Measurements from ENCODE around the gene MACROH2A1.

Gene MACROH2A1

DNA sequence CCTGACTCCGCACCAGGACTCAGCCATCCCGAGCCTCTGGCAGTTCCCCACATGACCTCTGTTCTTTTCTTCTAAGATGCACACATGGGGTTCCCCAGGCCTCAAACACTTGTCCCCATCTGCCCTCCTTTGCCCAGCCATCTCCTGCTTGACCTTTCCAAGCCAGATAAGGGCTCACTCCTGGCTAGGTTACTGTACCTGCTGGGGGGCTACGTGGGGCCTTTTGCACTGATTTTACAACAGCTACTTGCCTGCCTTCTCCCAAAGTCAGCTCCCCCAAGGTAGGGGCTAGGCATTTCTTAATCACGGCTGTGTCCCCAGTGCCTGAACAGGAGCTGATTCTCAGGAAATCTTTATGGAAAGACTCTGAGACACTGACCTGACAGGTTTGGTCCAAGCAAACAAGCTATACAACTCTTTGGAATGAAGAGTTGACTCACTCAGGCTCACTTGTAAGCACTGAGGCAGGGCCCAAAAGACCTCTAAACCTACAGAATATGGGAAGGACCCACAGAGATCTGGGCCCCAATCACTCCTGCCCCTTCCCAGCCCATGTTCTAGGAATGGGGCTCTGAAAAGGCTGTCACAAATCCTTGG is 2.5 kb downstream of the MACROH2A1 start:
- no peak for DNase-seq

DNA sequence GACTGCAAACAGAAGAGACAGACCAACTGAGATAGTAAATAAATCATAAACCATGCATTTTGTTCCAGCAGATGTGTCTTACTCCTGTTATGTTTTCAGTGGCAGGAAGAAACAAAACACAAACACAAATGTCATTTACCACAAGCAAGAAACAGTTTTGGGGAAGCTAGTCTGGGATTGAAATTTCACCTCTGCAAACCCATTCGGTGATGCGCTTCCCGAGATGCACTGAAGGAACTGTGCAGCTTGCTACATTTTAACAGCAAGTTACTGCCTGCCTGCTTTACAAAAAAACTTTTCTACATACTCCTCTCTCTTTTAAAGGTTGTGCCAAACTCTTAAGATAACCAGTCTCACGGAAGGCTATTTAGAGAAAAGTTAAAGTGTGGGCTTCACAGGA is 3.2 kb downstream of the MACROH2A1 start:
- DNase-seq, result peak; percentile 47

DNA sequence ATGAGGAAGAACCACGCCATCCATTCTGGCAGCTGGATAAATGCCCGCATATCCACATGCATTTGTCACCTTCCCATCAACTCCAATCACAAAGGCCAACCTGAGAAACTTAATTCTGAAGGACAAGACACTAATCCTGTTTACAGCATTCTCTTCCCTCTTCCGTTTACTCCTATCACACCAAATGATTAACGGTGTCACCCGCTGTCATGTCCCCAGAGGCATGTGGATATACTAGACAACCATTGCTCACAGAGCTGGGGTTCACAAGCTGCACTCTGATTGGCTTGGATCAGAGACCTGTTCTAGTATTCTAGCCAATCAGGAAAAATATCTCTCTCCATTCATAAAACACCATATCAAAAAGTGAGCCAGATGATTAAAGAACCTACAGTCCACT is 3.6 kb downstream of the MACROH2A1 start:
- DNase-seq, result peak; percentile 76

DNA sequence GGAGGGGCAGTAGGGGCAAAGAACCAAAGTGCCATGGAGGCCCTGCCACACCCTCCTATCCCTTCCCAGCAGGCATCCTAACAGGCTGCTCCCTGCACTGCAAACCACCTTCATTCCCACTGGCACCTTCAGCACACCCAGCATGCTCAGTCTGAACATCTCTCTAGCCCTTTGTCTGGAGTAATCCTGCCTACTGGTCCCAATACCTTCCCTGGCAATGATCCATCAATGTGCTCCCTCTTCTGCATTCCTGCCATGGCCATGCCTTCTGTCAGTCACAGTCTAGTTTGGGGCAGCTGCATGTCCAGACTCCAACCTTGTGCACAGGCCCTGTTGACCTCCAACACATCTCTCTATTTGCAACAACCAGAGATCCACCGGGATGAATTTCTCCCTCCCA is 4.9 kb downstream of the MACROH2A1 start:
- DNase-seq, result no peak

DNA sequence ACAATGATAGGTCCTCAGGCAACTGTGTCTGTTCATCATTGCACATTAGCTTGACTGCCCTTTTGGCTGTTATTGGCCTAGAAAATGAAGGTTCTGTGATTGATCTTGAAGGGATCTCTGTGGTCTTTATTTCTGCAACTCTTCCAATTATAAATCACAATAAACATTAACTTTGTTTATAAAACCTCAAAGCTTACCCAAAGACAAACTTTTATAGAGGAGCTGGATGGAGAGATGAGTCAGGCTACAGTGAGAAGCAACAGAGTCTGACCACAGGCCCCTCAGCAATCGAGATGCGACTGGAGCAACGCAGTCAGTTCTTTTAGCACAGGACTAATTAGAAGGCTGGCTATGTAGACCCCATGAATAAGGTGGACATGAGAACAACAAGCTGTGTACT is 5.3 kb downstream of the MACROH2A1 start:
- DNase-seq, result no peak

DNA sequence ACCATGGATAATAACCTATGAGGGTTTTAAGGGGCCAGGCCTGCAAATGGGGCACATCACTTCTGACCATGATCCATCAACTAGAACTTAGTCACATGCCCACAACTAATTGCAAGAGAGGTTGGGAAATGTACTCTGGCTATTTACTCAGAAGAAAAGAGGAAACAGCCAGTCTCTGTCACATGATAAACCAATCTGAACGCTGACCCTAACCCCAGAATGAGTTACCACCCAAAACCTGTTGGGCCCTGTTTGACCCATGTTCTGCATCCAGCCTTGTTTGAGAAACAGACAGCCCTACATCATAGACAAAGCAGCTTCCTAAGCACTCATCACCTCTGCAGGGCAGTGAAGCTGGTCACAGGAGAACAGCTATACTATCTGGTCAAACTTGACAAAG is 5.8 kb downstream of the MACROH2A1 start:
- DNase-seq, result peak; percentile 67

DNA sequence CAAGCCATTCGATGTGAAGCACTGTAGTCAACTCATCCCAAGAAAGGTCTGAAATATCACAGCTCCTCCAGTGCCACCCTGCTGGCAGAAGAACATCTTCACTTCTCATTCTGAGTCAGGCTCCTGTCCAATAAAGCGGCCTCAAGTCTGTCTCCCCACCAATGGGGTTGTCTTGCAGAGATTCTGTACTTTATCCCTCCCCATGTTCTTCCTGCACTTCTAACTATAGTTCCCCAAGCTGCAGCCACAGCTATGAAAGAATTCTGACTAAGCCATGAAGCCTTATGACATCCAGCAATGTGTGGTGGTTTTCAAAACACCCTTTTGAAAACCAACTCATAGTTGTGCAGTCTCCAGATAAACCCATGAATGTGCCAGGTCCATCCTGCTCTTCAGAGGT is 6.8 kb downstream of the MACROH2A1 start:
- DNase-seq, result no peak

DNA sequence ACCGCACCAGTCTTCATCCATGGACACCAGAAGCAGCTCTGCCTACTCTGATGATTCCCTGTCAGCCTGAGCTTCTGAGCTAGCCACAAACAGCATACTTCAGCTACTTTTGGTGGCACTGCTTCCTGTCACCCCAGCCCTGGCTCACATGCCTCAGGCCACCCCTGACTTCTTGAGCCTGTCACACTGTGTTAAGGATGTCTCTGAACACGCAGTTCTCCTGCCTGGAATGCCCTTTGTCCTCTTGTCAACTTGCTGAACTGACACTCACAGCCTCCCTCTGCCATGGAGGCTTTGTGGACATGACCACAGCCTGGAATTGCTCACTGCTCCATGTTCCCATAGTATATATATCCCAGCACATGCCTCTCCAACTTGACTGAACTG is 7.2 kb downstream of the MACROH2A1 start:
- no peak for DNase-seq

DNA sequence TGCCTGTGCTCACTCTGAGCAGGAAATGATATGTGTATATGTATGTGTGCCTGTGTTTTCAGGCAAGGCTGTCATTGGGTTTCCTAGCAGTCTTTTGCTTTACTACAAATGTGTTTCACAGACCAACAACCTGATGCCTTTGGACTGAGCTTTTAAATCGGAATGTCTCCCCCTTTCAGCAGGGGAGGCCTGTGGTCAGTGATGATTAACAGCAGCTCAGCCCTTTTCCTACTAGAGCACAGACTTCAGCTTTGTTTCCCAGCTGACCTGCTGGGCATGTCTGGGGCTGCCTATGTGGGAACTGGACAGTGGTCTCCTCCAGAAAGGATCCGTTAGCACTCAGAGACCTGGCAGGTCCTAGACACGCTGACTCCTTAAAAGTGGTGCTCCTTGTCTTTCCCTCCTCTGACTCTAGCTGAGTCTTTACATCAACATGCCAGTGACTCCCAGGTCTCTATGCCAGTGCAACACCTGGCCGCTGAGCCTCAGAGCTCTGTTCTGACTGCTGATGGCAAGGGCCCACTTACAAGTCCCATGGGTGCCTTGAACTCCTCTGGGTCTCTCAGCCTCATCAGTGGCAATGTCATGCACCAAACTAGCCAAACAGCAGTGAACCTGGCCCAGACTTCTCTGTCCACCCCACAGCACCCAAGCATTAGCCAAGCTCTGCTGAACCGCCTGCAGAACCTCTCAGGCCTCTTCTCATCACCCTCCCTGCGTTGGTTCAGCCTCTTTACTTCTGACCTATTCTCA is 7.7 kb downstream of the MACROH2A1 start:
- no peak for DNase-seq

DNA sequence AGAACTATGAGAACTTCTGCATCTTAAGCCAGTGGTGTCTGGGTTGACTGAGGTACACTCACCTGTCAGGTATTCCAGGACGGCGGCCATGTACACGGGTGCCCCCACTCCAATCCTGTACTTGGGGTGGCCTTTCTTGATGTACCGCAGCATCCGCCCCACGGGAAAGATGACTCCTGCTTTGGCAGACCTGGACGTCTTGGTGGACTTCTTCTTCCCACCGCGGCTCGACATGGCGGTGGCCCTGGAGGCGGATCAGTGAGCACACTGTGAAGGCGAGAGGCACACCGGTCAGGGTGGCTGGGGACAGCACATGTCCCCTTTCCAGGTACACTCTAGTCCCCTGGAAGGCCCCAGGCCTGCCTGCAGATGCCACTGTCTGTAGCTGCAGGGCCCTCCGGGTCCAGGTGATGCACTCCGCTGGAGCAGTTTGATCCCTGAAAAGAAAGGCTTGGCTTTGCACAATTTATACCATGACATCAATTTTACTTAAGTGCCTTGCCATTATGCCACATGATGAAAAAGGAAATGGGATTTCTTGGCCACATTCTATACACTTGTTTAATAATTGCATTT is 10.1 kb downstream of the MACROH2A1 start:
- DNase-seq, result no peak

DNA sequence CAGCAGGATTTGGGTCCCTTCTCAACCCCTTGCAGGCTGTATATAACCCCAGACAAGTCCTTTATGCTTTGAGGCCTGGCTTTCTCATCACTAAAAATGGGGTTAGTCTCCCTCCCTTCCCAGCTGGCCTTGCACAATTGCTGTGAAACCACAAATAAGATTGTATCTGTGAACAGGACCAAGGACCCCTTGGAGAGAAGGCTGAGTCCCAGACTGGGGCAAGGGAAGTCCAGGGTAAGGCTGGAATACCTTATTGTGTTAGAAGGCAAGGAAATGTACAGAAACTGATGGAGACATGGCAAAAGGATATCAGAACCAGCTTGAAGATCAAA is 11.4 kb downstream of the MACROH2A1 start:
- no peak for DNase-seq

DNA sequence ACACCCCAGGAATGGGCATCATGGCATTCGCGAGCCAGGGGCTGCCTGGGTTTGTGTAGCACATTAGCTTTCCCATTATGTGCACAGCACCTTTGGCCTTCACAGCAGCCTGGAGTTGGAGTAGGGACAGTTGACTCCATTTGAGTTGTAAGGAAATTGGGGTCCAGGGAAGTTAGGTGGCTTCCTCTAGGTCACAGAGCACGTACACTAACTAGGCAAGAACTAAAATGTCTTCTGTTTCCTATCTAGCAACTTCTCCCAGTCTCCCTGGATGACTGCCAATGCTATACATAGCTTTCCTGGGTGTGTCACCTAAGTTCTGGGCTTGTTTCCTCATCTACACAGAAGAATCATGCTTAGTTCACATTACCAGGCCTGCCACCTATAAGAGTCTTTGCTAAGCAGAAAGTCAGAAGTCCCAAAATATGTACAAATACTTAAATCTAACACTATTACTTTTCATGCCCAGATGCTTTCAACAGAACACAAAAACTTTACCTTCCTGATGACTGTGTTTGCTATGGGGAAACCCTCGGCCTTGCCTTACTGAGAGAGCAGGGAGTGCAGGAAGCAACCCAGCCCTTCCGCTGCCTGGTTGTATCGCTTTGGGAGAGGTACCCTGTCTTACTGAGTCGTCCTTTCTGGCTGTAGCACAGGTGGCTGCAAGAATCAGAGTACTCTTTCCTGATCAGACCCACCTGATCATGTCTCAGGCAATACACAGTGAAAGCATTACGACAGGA is 12.0 kb downstream of the MACROH2A1 start:
- DNase-seq, result peak; percentile 98

DNA sequence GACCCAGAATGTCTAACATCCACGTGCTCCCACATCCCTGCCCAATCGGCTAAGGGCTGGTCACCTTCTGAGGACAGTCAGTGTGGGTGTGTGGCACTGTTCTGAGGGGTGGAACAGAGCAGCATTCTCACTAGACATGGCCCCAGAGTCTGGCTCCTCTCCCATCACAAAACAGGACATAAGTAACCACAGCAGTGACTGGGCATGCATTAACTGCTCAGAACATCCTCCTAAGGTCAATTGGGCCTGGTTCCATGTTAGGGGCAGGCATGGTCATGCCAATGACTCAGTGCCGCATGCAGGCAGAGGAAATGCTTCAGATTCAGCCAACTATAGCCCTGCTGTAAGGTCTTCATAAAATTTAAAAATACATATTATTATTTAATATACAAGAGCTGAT is 12.9 kb downstream of the MACROH2A1 start:
- no peak for DNase-seq

DNA sequence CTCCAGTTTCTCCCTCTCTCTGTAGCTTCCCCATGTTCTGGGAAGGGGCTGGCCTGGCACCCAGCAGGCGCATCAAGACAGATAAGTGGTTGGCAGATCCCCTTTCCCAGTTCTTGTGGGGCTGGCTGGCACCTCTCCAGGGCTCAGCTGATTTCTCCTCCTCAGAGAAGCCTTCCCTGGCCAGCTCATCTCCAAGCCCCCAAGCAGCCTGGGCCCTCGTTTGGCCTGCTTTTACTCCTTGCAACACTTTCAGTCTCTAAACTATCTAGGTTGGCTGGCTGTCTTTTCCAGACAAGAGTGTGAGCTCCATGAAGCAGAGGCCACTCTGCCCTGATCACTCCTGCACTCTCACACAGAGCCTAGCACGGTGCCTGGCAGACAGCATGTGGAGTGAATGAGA is 13.5 kb downstream of the MACROH2A1 start:
- no peak for DNase-seq

DNA sequence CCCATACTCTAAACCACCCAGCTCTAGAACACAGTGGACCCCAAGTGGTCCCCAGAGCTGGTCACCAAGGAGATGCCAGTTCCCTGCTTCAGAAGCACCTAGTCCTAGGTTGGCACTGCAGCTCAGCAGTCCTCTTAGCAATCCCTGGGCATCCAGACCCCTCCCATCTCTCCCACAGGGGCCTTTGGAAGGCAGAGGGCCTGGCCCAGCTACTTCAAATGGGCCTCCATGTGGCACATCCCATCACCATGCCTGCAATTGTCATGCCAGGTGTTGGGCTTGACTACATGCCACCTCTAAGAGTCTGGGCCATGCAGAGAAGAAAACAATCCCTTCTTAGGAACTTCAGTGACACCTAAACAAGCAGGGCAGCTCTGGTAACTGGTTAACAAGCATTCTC is 14.1 kb downstream of the MACROH2A1 start:
- DNase-seq, result no peak

DNA sequence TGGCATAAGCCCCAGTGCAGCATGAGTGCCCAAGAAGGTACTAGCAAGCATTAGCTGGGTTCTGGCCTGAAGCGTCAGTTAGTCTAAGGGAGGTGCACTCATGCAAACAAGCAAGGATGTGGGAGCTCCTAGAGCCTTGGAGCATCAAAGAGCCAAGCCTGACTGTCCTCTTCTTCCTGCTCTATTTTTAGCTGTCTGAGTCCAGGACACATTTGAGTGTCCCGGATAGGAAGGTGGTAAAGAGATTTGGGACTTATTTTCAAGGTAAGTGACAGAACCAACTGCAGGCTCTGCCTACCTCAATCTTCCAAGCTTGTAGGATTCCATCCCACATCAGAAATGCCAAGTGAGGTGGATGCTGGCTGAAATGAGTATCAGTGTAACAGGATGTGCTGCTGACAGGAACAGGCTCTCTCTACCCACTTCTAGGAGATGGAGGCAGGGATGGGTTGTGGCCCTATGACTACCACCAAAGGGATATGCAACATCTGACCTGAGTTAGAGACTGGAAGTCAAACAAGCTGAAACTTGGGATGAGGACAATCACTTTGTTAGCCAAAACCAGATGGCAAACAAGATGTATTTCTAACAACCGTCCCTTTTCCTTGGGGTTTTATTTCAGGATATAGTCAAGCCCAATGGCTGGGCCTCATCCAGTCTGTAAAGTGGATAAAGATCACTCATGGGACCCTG is 15.1 kb downstream of the MACROH2A1 start:
- DNase-seq, result no peak

DNA sequence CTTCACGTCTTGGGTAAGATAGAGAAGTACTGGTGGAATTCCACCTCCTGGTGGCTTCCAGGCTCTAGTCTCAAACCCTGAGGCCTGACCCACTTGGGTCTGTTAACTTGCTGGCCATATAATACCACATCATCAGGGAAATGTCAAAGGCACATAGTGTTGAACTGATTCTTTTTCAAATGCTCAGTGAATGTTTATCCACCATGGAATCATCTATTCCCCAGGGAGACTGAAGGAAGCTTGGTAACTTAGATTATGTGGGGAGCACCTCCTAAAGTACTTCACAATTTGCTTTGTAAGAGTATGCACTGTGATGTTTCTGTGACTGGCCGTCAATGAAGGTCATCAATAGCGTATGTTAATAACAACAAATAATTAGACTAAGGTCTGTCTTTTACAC is 16.1 kb downstream of the MACROH2A1 start:
- no peak for DNase-seq

DNA sequence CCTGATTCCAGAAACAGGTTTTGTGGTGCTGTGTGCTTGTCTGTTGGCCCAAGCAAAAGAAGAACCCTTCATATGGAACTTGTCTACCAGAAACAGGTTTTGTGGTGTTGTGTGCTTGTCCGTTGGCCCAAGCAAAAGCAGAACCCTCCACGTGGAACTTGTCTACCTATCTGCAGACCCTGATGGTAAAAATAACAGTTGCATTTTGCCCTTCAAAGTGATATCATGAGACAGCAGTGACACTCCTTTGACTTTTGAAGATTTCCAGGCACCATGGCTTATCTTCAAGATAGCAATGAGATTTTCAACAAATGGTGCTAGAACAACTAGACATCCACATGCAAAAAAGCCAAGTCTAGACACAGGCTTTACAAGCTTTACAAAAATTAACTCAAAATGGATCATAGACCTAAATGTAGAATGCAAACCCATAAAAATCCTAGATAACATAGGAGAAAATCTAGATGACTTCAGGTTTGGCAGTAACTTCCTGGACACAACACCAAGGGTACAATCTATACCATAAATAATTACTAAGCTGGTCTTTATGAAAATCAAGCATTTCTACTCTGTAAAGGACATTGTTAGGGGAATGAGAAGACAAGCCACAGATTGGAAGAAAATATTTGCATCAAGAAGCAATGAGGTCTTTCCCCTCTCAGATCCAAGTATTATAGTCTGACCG is 16.8 kb downstream of the MACROH2A1 start:
- peak; percentile 87 for DNase-seq

DNA sequence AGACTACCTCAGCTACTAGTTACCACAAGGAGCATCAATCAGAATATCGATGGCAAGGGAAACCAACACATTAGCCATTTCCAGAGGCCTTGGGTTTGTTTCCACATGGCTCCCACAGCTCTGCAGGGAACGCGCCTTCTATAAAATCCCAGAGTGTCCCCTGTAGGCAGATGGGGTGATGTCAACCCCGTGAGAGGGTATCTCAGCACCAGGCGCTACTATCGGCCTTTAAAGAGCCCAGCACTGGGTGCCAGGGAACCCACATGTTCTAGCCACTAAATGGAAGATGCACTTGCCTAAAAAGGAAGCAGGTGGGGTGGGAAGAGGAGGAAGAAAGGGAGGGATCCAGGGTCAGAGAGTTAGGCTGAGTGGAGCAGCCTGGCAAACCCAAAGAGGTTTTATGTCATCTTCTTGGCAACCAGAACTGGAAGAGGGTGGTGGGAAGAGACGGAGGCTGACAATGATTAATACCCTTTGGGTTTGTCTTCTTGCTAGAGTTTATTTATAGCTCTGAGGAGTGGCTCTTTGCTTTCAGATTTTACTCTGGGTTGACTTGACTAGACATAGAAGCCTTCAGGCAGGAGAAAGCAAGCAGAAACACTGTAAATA is 19.9 kb downstream of the MACROH2A1 start:
- DNase-seq, result no peak

DNA sequence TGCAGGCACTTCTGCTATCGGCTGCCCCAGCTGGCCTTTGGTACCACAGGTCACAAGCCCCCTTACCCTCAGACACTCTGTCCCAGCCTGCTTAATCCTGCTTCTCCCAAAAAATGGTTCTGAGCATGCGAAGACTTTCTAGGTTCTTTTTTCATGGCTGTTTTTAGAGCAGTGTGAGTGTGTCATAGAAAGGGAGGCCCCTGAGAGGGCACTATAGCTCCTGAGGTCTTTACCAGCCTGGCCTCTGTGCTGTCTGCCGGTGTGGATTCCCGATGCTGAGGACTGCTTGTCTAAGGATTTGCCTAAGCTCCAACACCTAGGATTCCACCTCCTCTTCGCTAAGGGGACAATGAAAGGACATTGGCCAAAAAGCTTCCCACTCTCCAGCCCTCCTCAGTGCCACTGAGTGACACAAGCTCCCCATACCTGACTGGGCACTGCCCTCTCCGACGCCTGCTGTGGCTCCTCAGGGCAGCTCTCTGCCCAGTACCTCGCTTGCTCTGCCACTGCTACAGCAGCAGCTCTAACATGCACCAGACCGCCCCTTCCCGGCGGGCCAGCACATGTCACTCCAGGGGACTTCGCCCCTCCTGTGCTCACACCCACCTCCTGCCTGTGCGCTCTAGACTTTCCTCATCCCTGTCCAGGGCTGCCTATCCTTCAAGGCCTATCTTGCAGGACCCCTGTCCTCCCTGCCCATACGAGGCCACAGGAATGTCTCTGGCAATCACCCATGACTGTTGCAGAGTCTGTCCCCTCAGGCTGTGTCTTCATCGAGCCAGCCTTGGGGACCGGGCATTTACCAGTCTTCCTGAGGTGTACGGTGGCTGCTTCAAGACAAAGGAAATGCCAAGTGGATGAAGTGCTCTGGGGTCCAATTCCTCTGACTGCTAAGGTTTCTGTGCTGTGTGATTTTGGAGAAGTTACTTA is 21.0 kb downstream of the MACROH2A1 start:
- peak; percentile 57 for DNase-seq

DNA sequence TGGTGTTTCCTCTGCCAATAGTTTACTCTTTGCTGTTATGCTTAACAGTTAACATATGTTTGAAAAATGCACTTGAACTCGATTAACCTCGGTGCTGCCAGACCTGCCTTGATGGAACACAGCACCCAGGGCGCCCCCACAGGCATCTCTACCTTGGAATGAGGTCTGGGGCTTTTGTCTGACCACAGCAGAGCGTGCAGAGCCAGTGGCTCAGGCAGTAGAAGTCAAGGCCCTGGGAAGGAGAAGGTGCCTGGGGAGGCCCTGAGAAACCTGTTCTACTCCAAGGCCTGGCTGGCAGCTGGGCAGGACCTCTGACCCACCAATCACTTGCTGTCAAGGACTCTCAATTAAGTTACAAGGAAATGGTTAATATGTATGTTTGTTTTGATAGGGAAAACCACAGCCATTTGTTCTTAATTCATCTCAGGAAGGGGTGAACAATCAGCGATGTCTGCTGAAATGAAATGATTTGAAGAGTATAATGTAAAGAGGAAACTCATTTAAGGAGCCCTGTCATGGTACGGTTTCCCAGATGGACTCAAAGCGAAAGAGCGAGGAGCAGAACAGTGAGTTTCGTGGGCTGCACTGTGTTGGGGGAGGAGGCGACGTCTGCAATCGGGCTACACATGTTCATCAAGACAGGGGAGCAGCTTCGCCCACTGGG is 21.9 kb downstream of the MACROH2A1 start:
- DNase-seq, result peak; percentile 72
